Ishikawa (cell line): ENCODE measurements around the gene TSGA10IP.

ENCODE experiments used
- CEBPB ChIP-seq: IDR thresholded peaks from 2 replicates; pipeline ENCODE4 v1.6.1; 2012
- EGR1 ChIP-seq: IDR thresholded peaks from 2 replicates; pipeline ENCODE4 v1.6.1; 2012
- EP300 ChIP-seq: IDR thresholded peaks from 2 replicates; pipeline ENCODE4 v1.6.1; 2012; ENCODE audit warnings: borderline replicate concordance
- MAX ChIP-seq: IDR thresholded peaks from 2 replicates; pipeline ENCODE4 v1.6.1; 2012
- RAD21 ChIP-seq: IDR thresholded peaks from 2 replicates; pipeline ENCODE4 v1.6.1; 2012; ENCODE audit warnings: low read depth
- REST ChIP-seq: IDR thresholded peaks from 2 replicates; pipeline ENCODE4 v1.6.1; 2012; ENCODE audit warnings: low read depth, mild to moderate bottlenecking
- TAF1 ChIP-seq: IDR thresholded peaks from 2 replicates; pipeline ENCODE4 v1.6.1; 2012; ENCODE audit warnings: low read depth, mild to moderate bottlenecking
- TEAD4 ChIP-seq: IDR thresholded peaks from 2 replicates; pipeline ENCODE4 v1.6.1; 2012
- USF1 ChIP-seq: IDR thresholded peaks from 2 replicates; pipeline ENCODE4 v1.6.1; 2012

GRCh38 chr11:65928667-65929066 lies 16.6 kb upstream of the TSGA10IP start:
- no peak for TF ChIP-seq EGR1
- TF ChIP-seq TEAD4 = no peak
- no peak for TF ChIP-seq RAD21
- TF ChIP-seq CEBPB = no peak
- TF ChIP-seq EP300 = no peak
- no peak for TF ChIP-seq USF1
- TF ChIP-seq REST = no peak
- TF ChIP-seq TAF1 = no peak
- no peak for TF ChIP-seq MAX
